Measurements from ENCODE around the gene GPS1.

The GPS1 gene

DNA sequence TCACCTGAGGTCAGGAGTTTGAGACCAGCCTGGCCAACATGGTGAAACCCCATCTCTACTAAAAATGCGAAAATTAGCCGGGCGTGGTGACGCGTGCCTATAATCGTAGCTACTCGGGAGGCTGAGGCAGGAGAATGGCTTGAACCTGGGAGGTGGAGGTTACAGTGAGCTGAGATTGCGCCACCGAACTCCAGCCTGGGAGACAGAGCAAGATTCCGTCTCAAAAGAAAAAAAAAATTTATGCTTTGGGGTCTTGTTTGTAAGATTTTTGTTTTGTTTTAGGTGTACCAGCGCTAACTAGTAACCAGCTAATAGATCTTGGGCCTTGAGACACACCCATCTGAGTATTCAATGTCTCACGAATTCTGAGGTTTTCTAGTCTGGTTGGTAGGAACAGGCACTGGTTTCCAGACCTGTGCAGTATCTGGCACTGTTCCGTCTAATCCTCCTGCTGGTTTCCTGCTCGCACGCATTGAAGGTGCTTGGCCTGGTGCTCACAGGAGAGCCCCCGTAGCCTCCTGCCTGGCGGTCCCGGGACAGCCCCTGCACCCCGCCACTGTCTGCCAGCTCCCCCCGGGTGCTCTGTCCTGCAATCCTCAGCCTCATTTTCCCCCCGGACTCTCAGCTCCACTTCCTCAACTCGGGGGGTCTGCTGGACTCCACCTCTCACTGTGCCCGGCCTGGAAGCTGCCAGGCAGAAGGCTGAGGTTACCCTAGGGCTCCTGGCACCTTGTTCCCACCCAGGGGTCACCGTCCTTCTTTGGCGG lies 24.5 kb downstream of the GPS1 start:
- no peak overlapping the region for H3K4me3 ChIP-seq (replicated peaks; ENCODE audit: low read depth, low read length)
- no peak for DNase-seq (ENCODE audit: extremely low read depth, low read depth)
- TF ChIP-seq, protein P1, sequence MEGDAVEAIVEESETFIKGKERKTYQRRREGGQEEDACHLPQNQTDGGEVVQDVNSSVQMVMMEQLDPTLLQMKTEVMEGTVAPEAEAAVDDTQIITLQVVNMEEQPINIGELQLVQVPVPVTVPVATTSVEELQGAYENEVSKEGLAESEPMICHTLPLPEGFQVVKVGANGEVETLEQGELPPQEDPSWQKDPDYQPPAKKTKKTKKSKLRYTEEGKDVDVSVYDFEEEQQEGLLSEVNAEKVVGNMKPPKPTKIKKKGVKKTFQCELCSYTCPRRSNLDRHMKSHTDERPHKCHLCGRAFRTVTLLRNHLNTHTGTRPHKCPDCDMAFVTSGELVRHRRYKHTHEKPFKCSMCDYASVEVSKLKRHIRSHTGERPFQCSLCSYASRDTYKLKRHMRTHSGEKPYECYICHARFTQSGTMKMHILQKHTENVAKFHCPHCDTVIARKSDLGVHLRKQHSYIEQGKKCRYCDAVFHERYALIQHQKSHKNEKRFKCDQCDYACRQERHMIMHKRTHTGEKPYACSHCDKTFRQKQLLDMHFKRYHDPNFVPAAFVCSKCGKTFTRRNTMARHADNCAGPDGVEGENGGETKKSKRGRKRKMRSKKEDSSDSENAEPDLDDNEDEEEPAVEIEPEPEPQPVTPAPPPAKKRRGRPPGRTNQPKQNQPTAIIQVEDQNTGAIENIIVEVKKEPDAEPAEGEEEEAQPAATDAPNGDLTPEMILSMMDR (IDR thresholded peaks at IDR 0.05; ENCODE audit: low read depth, low read length, missing control alignments): no peak

DNA sequence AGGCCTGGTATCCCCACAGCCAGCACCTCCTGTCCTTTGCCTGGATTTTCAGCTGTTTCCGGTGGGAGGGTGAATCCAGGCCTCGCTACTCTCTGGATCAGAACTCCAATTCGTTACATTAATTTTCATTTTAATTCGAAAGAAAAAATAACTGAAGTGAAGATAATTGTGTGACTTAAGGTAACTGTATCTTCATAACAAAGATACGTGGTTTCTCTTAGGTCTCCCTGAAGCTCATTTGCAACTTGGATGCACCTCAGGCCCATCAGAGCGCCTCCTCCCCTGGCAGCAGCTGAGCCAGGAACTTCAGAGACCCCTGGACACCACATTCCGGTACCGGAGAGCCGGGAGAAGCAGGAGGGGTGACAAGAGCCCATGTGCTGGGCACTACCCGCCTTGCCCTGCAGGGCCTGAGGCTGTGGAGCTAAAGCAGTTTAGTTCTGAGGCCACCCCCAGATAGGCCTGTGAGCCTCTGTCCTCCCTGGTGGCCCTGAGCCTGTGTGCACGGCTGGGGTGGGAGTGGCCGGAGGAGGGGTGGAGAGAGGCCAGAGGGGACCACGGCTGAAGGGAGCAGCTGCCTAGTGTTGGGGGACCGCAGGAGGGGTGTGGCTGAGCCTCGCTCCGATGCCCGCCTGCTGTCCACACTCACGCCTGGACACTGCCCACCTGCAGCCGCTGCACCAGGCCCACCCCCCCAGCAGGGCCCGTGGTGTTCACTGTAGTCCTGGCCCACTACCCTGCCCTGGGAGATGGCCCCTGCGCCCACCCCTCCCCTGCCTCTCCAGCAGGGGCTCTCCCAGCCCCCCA lies 25.3 kb downstream of the GPS1 start:
- DNase-seq (ENCODE audit: extremely low read depth, low read depth): no peak
- TF ChIP-seq, protein P1 (IDR thresholded peaks at IDR 0.05; ENCODE audit: low read depth, low read length, missing control alignments): no peak
- H3K4me3 ChIP-seq (replicated peaks; ENCODE audit: low read depth, low read length): no peak overlapping the region

DNA sequence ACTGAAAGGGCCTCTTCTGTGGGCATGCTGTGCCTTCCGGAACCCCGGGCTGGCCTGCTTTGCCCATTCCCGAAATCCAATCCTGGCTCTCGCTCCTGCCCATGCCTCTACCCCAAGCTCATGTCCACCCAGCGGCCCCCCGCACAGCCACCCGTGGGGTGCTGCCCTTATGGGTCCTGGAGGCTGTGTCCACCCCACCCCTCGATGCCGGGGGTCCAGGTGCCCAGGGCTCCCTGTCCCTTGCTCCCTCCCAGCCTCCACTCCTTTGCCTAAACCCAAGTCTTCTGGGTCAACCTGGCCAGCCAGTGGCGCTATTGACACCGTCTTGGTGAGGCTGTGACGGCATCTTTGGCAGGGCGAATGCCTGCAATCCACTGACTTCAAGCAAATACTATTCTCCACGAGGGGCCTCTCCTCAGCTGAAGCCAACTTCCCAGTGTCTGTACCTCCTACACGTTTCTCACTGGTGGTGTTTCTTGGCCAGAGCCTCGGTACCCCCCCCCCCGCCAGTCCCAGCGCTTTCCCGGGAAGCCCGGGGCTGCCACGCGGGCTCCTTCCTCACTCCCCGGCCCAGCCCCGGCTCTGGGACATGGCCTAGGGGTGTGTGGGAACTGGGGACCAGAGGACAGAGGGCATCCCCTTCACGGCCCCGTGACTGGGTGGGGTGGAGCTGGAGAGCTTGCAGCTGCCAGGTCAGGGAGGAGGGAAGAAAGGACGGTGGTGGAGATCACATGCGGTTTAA lies 26.1 kb downstream of the GPS1 start:
- no peak overlapping the region for H3K4me3 ChIP-seq (replicated peaks; ENCODE audit: low read depth, low read length)
- TF ChIP-seq, protein P1 (IDR thresholded peaks at IDR 0.05; ENCODE audit: low read depth, low read length, missing control alignments): no peak
- DNase-seq (ENCODE audit: extremely low read depth, low read depth): no peak

DNA sequence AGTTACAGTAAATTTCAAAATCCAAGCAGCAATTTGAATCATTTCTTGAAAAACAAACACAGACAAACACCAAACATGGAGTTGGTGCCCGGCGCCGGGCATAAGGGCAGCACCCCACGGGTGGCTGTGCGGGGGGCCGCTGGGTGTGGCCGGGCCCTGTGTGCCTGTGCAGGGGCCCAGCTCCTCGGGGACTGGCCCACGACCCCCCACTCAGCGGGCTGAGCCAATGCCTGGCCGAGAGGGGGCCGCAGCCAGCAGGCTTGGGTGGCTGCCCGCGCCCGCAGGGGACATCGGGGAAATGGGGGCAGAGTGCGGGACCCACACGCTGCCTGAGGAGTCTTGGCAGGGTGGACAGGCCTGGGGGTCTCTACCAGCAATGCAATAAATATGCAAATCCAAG lies 26.7 kb downstream of the GPS1 start:
- no peak for DNase-seq (ENCODE audit: extremely low read depth, low read depth)
- TF ChIP-seq, protein P1 (IDR thresholded peaks at IDR 0.05; ENCODE audit: low read depth, low read length, missing control alignments): no peak
- no peak overlapping the region for H3K4me3 ChIP-seq (replicated peaks; ENCODE audit: low read depth, low read length)

DNA sequence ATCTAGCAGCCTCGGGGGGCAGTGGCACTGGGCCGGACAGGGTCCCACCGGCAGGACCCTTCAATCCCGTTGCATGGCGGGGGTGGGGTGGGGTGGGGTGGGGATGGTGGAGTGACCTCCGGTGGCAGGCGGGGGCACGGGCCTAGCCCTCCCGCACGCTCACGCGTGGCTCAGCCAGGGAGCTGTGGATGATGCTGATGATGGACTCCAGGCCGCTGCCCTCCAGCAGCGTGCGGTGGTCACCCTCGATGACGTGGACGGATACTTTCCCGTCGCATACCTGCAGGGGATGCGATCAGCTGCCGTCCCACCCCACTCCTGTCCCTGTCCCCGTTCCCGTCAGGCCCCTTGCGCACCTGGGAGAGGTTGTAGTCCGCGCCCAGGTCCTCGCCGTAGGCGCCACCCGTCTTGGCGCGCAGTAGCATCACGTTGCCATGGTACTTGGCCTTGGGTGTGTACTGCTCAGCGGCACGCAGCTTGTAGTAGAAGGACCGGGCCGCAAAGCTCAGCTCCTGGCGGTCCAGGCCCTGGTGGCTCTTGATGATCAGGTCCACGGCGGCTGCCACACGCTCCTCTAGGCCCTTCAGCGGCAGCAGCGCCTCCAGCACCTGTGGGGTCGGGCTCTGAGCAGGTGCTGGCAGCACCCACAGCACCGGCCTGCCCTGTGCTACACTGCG lies 27.4 kb downstream of the GPS1 start:
- no peak for DNase-seq (ENCODE audit: extremely low read depth, low read depth)
- no peak overlapping the region for H3K4me3 ChIP-seq (replicated peaks; ENCODE audit: low read depth, low read length)
- TF ChIP-seq, protein P1 (IDR thresholded peaks at IDR 0.05; ENCODE audit: low read depth, low read length, missing control alignments): no peak

DNA sequence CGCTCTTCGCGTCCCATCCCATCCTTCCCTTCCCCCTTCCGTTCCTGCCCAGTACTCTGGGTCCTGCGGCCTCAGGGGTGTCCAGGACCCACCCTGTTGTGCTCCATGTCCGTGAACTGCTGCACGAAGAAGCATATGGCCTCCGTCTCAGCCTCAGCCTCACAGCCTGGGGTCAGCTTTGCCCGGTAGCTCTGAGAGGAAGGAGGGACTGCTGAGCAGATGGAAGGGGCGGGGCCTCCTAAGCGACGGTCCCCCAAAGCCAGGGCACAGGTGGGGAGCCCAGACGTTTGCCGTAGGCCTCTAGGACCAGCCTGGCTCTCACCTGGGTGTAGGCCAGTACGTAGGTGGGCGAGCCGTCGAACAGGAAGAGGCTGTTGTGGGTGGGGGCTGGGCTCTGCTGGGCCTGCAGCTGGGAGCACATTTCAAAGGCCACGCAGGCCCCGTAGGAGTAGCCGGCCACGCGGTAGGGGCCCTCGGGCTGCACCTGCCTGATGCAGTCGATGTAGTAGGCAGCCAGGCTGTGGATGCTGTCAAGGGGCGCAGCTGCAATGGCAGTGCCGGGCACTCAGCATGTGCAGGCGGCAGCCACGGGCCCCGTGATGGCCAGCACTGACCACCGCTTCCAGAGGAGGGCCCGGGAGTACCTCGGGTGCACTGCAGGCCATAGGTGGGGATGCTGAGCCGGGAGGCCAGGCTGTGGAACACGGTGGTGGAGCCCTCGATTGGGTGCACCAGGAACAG lies 28.5 kb downstream of the GPS1 start:
- DNase-seq (ENCODE audit: extremely low read depth, low read depth): no peak
- TF ChIP-seq, protein P1 (IDR thresholded peaks at IDR 0.05; ENCODE audit: low read depth, low read length, missing control alignments): no peak
- no peak overlapping the region for H3K4me3 ChIP-seq (replicated peaks; ENCODE audit: low read depth, low read length)

Data from HFF-Myc (cell line).